Stimulated activated CD8-positive, alpha-beta memory T cell treated with anti-CD3 and anti-CD28 coated beads, Interleukin-7, amount 100 ng/mL, for 1 hour (primary cell): Measurements from ENCODE around the gene FLOT2.
"Not testable (repeated sequence)": the region's sequence is repeated elsewhere in the genome, so short reads cannot be mapped to it uniquely, and the experiment has no call there.

ENCODE experiments used
- DNase-seq, 2 donors: peaks; one replicate each; pipeline ENCODE4 v3.0.0-alpha.2; 2020; ENCODE audit warnings: low read depth in 2 of 2

Gene FLOT2

DNA sequence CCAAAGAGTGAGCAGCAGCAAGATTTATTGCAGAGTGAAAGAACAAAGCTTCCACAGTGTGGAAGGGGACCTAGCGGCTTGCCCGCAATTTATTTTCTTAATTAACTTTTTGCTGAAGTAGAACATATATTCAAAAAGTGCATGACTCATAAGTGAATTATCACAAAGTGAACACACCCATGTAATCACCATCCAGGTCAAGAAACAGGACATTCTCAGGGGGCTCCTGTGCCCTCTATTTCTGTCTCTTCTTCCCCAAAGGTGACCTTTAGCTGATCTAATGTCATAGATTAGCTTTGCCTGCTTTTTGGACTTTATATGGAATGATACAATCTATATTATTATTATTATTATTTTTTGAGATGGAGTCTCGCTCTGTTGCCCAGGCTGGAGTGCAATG is 22.8 kb downstream of the FLOT2 start:
- DNase-seq = no peak

DNA sequence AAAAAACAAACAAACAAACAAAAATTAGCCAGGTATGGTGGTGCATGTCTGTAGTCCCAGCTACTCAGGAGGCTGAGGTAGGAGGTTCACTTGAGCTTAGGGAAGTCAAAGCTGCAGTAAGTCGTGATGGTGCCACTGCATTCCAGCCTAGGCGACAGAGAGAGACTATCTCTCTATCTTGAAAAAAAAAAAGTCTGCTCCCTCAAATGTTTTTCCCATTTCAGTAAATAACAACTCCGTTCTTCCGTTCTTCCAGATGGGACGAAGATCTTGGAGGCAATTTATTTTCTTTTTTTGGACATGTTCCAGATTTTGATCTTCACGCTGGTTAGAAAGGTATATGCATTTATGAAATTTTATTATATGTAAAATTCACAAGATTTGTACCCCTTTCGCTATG is 23.7 kb downstream of the FLOT2 start:
- DNase-seq = no peak

DNA sequence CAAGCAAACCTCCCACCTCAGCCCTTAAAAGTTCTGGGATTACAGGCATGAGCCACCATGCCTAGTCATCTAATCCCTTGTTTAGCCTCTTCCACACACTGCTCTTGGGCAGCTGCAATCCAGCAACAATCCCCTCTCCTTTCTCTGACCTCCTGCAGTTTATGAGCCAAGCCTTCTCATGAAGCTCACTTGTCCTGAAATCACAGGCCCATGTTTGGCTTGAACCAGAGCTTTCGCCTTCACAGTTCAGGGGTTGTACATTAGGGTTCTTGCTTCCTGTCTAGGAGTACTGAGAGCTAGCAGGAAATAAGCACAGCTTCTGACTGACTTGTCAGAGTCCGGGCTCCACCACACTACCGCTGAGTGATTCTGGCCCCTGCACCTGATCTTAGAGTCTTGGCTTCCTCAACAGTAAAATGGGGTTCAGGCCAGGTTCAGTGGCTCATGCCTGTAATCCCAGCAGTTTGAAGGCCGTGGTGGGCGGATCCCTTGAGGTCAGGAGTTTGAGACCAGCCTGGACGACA is 26.4 kb downstream of the FLOT2 start:
- DNase-seq = peak; percentile 6 to 11

DNA sequence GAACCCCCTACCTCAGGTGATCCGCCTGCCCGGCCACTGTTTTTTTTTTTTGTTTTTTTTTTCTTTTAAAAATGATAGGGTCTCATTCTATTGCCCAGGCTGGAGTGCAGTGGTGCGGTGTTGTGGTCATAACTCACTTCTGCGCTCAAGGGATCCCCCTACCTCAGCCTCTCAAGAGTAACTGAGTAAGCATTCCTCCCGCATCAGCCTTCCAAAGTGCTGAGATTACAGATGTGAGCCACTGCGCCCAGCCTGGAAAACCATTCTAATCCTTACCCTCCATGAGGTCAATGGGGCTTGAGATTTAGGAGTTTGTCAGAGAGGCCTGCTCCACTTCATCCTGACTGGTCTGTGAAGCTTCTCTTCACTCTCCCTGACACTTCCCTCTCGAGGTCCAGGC is 30.3 kb downstream of the FLOT2 start:
- no peak for DNase-seq

DNA sequence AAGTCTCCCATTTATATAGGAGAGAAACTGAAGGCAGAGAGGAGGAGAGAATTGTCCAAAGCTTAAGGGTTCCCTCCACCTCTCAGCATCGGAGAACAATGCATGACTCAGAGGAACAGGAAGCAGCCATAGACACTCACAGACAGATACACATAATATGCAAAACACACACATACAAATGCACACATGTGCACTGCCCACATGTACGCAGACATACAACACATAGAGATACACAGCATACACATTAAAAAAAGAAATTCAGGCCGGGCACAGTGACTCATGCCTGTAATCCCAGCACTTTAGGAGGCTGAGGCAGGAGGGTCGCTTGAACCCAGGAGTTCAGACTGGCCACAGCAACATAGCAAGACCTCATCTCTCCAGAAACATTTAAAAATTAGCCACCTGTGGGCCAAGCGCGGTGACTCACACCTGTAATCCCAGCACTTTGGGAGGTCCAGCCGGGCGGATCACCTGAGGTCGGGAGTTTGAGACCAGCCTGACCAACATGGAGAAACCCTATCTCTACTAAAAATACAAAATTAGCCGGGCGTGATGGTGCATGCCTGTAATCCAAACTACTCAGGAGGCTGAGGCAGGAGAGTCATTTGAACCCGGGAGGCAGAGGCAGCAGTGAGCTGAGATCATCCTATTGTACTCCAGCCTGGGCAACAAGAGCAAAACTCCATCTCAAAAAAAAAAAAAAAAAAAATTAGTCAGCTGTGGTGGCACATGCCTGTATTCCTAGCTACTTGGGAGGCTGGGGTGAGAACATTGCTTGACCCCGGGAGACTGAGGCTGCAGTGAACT is 31.4 kb downstream of the FLOT2 start:
- DNase-seq = no peak

DNA sequence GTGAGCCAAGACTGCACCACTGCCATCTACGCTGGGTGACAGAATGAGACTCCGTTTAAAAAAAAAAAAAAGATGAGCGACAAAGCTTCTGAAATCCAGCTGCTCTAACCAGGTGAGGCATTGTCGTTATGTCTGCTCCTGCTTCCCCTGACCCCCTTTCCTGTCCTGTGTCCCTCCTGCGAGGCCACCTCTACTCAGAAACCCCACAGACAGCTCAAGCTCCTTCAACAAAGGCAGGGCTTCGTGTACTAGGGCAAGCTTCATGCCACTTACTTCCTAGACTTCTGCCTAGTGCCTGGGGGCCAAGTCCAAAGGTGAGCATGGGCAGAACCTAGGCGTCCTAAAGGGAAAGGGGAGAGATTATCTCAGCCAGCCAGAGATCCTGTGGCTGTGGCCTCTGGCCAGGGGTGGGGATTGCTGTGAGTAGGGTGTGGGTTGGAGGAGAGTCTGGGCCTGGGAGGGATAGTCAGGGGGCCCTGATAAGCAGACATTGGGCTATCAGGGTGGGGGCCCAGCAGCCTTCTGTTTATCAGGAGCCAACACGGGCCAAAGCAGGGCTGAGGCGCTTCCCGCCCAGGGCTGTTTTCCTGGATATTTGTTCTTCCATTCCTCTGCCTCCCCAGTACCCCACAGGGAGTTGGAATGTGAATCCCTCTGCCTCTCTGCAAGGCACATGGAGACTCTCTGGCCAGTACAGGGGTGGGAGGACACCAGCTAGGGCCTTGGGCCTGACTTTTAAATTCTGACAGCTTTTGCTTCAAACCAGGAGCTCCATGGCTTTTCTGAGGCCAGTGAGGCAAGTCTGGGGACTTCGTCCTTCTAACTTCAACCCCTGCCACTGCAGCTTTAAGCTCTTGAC is 32.3 kb downstream of the FLOT2 start:
- no peak for DNase-seq

DNA sequence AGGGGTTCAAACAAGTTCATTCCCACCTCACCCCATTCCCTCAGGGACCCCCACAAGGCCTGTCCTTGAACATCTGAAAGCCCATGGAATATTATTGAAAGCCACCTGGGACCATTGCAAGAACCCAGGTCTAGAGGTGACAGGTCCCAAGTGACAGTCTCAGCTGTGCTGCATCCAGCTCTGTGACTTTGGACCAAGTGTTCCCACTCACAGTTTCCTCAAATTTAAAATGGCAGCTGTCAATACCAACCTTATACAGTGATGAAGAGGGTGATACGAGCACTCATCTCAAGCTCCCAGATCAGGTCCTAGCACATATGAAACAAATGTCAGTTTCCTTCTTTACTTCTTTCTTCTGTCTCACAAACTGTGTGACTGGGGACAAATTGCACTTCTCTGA is 33.6 kb downstream of the FLOT2 start:
- DNase-seq = no peak

DNA sequence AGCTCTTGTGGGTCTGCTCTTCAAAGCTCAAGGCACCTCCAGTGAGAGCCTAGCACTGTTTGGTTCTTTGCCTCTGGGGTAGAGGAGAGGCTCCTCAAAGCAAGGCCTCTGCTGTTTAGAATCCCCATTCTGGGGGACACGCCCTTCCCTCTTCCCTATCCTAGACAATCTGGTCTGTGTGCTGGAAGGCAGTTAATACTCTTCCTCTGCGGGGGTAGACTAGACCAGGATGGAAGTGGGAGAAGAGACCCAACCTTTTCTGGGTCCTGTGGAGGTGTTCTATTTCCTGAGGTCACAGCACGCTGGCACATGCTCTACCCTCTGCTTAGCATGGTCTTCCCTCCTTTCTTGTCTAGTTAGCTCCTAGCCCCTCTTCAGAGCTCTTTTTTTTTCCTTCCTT is 35.0 kb downstream of the FLOT2 start:
- DNase-seq = no peak

DNA sequence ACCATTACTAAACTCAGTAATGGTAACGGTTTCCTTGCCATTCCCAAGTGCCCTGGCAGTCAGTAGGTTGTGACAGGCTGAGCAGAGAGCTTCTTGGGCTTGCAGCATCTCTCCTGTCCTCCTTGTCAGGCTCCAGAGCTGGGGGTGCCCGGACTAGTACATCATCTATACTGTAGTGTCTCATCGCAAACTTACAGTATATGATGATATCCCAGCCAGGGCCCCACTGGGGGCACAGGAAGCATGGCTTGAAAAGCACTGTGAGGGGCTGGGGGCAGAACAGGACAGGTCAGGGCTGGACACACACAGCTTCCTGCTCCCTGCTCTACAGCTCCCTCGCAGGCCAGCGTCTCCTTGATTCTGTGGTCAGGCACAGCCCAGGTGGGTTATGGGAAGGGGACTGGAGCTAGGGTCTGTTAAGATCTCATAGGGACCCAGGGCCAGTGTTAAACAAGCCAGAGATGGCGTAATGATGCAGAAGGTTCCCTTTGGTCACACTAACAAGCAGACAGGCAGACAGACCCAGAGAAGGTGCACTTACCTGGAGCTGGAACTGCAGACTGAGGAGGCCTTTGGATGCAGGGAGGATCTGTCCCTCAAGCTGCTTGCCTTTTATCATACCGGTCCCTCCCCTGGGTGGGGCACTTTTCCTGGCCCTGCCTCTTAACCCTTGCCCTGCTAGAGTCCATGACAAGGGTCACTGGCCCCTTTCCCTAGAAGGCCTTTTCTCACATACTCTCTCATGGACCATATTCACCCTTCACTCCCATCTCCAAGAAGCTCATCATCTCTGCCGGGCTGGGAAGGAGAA is 35.9 kb downstream of the FLOT2 start:
- no peak for DNase-seq

DNA sequence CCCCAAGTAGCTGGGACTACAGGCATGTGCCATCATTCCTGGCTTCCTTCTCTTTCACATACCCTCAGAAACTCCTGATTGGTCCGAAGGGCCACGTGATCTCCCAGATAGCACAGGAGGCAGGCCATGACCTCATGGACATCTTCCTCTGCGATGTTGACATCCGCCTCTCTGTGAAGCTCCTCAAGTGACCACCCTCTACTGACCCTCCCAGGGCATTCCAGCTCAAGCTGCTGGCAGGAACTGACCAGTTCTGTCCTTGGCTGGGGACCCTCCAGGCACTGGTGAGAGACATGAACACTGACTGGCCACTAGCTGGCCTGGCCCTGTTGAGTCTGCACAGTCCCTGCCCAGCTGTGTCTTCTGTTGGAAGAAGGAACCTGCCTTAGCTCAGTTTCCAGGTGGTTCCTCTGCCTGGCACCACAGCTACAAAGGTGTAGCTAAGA is 37.1 kb downstream of the FLOT2 start:
- DNase-seq = no peak

DNA sequence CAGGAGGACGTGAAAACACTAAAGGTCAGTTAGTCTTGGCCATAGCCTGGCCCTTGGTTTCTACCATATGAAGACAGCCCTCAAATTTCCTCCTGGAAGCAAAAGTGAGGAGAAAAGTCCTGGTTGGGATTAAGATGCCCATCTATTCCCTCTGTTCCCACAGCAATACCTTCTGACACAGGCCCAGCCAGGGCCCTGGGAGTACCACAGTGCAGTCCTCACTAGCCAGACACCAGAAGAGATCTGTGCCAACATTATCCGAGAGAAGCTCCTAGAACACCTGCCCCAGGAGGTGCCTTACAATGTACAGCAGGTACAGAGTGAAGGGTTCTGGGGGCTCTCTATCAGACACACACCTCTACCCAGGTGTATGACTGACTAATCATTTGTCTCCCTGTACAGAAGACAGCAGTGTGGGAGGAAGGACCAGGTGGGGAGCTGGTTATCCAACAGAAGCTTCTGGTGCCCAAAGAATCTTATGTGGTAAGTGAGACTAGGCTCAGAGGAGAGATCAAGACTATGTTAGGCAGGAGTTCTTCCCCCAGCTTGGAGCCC is 38.7 kb downstream of the FLOT2 start:
- DNase-seq = no peak

DNA sequence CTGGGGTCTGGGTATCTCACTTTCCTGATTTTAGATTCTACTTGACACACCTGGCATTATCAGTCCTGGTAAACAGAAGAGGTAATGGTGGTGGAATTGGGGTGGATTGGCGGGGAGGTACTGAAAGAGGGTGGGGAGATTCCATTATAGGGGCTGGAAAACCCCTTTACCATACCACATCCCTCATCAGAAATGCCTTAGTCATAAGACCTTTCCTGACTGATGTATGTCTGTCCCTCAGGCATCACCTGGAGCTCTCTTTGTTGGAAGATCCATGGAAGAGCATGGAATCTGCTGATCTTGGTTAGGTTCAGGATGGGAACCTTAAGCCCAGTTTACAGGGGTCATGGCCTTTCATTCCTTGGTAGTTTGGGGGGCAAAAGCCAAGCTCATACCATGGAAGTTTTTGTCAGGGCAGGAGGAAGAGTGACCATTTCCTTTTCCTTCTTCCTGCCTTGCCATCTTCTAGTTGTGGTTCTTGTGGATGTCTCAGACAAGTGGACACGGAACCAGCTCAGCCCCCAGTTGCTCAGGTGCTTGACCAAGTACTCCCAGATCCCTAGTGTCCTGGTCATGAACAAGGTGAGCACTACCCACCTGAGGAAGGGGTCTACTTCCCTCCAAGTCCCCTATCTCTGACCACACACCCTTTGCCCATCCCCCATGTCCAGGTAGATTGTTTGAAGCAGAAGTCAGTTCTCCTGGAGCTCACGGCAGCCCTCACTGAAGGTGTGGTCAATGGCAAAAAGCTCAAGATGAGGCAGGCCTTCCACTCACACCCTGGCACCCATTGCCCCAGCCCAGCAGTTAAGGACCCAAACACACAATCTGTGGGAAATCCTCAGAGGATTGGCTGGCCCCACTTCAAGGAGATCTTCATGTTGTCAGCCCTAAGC is 39.4 kb downstream of the FLOT2 start:
- no peak for DNase-seq

DNA sequence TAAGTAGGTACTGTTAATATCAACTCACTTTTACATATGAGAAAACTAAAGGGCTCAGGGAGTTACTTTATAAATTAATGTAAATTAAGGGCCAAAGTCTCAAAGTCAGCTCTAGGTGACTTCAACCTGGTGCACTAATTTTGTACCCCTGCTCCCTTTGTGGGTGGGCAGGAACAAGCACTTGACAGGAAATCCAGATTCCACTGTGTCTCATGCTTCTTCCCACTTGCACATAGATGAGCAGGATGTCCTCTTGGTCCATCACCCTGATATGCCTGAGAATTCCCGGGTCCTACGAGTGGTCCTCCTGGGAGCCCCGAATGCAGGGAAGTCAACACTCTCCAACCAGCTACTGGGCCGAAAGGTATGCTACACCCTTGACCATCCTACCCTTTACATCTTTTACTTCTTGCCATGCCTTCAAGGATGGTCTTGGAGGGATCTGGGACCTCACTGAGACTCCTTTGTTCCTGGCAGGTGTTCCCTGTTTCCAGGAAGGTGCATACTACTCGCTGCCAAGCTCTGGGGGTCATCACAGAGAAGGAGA is 41.4 kb downstream of the FLOT2 start:
- no peak for DNase-seq

DNA sequence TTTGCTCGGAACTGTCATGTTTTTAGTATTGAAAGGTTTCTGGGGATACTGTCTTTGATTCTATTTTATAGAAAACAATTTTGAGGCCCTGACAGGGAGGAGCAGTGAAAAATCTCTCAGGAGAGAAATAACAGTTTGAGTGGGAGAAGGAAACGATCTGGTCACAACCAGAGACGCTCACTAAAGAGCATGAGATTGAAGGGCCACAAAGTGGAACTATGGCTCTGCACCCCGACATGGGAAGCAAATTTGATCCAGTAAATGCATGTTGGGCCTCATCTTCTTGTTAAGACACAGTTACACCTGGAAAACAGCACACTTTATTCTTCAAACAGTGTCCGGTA is 42.2 kb downstream of the FLOT2 start:
- no peak for DNase-seq

DNA sequence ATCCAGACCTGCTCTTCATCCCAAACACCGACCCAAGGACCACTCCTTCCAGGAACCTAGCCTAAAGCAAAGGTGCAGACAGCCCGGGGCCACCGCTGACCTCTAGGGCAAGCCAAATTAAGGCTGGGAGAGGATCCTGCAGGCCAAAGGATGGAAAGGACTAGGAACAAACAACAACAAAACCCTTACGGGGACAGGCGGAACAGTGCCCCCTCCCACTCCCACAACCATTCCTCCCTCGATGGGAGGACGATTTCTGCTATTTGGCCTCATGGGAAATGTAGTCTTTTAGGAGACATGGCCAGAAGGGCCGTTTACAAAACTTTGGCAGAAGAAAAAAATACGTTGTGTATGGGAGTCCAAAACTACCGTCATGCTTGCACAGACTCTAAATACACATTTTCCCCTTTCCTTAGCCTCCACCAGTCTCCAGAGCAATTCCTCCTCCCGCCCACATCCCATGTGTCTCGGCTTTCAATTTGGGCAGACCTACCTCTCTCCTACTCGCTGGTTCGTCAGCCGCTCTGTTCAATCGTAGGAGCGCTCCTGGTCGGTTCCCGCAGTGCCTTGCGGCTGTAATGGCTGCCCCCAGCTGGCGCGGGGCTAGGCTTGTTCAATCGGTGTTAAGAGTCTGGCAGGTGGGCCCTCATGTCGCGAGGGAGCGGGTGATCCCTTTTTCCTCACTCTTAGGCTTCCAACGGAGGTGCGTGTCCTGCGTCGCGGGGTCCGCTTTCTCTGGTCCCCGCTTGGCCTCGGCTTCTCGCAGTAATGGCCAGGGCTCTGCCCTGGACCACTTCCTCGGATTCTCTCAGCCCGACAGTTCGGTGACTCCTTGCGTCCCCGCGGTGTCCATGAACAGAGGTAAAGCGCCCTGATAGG is 42.8 kb downstream of the FLOT2 start, which contains the start of gene ERAL1:
Gene ERAL1, plus strand, starts transcription at position 560 of the 879 bp plus-strand sequence. Its CDS starts 19 bp downstream, at position 579.
- peak; percentile 49 to 64 for DNase-seq

DNA sequence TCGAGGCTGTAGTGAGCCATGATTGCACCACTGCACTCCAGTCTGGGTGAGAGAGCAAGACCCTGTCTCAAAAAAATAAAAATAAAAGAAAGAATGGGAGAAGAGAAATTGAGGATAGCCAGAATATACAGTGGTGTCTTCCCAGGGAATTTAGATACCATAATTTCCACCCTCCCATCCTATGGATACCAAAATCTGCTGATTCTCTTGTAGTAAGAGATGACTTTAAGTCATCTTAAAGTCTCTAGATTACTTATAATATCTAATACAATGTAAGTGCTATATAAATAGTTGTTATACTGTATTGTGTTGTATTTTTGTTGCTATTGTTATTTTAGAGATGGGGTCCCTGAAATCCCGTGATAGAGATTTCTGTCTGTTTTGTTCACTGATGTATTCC is 44.2 kb downstream of the FLOT2 start:
- DNase-seq = no peak

DNA sequence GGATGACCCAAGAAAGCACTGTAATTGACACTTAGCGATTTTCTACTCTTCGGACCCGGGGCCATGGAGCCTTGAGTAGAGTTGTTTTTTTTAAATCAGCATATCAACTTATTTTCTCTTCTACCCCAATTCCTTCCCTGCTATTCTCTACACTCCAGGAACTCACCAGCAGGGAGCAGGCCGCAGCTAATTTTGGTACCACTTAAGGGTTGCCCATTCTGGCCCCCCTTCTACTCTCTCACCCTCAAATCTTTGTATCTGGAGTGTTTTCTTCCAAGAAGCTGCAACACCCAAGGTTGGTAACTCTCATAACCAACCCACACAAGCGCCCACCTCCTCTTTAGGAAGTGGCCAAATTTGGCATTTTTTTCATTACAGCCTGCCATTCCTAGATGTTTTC is 48.3 kb downstream of the FLOT2 start:
- DNase-seq = no peak

DNA sequence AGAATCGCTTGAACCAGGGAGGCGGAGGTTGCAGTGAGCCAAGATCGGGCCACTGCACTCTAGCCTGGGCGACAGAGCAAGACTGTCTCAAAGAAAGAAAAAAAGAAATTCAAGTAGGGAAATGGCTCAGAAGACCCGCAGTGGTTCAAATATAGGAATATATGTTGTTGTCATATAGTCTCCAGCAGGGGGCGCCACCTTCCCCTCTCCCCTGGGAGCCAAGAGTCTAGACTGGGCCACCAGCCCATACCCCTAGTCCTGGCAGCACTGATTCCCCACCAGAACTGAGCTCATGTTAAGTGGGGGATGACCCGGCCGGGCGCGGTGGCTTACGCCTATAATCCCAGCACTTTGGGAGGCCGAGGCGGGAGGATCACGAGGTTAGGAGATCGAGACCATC is 48.9 kb downstream of the FLOT2 start:
- peak in 1 of 2 donors; percentile 33 for DNase-seq

DNA sequence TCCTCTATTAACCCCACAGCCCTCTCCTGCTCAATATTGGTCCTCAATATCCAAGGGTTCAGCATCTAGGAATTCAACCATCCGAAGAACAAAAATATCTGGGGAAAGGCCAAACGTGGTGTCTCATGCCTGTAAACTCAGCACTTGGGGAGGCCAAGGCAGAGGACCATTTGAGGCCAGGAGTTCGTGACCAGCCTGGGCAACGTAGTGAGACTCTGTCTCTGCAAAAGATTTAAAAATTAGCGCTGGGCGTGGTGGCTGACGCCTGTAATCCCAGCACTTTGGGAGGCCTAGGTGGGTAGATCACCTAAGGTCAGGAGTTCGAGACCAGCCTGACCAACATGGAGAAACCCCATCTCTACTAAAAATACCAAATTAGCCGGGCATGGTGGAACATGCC is 50.8 kb downstream of the FLOT2 start:
- DNase-seq = not testable (repeated sequence)
